HepG2 (cell line): ENCODE data around the gene S100A4. TPM values are rescaled to one million over a fixed set of nuclear protein-coding genes. Genes with fewer than 3 reads are reported as not detected.

ENCODE experiments used
- AFF4 ChIP-seq: sonication (generic); formaldehyde crosslinking; IDR thresholded peaks from 2 replicates; pipeline ENCODE4 v1.4.0; 2020; ENCODE audit warnings: missing genetic modification reagents
- CC2D1A ChIP-seq: sonication (generic); formaldehyde crosslinking; IDR thresholded peaks from 2 replicates; pipeline ENCODE4 v1.8.1; 2023; ENCODE audit warnings: mild to moderate bottlenecking, missing genetic modification reagents
- DR1 ChIP-seq: sonication (generic); formaldehyde crosslinking; IDR thresholded peaks from 2 replicates; pipeline ENCODE4 v1.8.0; 2021; ENCODE audit warnings: mild to moderate bottlenecking, missing genetic modification reagents, inconsistent platforms
- DZIP1 ChIP-seq: sonication (generic); formaldehyde crosslinking; IDR thresholded peaks from 2 replicates; pipeline ENCODE4 v1.5.0; 2020; ENCODE audit warnings: mild to moderate bottlenecking, missing genetic modification reagents
- EEA1 ChIP-seq: sonication (generic); formaldehyde crosslinking; IDR thresholded peaks from 2 replicates; pipeline ENCODE4 v1.5.1; 2020; ENCODE audit warnings: mild to moderate bottlenecking, missing genetic modification reagents, borderline replicate concordance
- KLF12 ChIP-seq: sonication (generic); formaldehyde crosslinking; IDR thresholded peaks from 2 replicates; pipeline ENCODE4 v1.4.0; 2020; ENCODE audit warnings: missing genetic modification reagents, borderline replicate concordance
- MIER3 ChIP-seq: IDR thresholded peaks from 2 replicates; pipeline ENCODE4 v1.6.1; 2016; ENCODE audit warnings: missing compliant biosample characterization, borderline replicate concordance
- MXD3 ChIP-seq: IDR thresholded peaks from 2 replicates; pipeline ENCODE4 v1.6.1; 2016; ENCODE audit warnings: mild to moderate bottlenecking, missing biosample characterization, missing genetic modification reagents
- MZF1 ChIP-seq: sonication (generic); formaldehyde crosslinking; IDR thresholded peaks from 2 replicates; pipeline ENCODE4 v1.8.1; 2023; ENCODE audit warnings: mild to moderate bottlenecking, missing genetic modification reagents, borderline replicate concordance
- PRPF4 ChIP-seq: fragments of 200-400 bp; formaldehyde crosslinking; IDR thresholded peaks from 2 replicates; pipeline ENCODE4 v1.6.1; 2016; ENCODE audit warnings: low read length, low read depth; ENCODE audit not compliant: poor library complexity, severe bottlenecking
- SOX6 ChIP-seq, 2 experiments: fragments of 450-650 bp in 1 of 2; sonication (generic) in 1 of 2; formaldehyde crosslinking in 1 of 2; IDR thresholded peaks; 2 replicates each; pipeline versions ENCODE4 v1.4.0 to v1.6.1; 2017 to 2020; ENCODE audit warnings: antibody characterized with exemption in 1 of 2, mild to moderate bottlenecking in 1 of 2, missing genetic modification reagents in 1 of 2
- ZBTB38 ChIP-seq: sonication (generic); formaldehyde crosslinking; IDR thresholded peaks from 2 replicates; pipeline ENCODE4 v1.5.1; 2020; ENCODE audit warnings: mild to moderate bottlenecking, missing genetic modification reagents
- ZBTB7A ChIP-seq: sonication (generic); formaldehyde crosslinking; IDR thresholded peaks from 2 replicates; pipeline ENCODE4 v1.8.0; 2022; ENCODE audit warnings: mild to moderate bottlenecking, missing genetic modification reagents
- ZIK1 ChIP-seq: sonication (generic); formaldehyde crosslinking; IDR thresholded peaks from 2 replicates; pipeline ENCODE4 v1.5.0; 2020; ENCODE audit warnings: mild to moderate bottlenecking, low read depth, missing genetic modification reagents, borderline replicate concordance
- ZNF207 ChIP-seq: fragments of 450-650 bp; IDR thresholded peaks from 2 replicates; pipeline ENCODE4 v1.6.1; 2016; ENCODE audit warnings: antibody characterized with exemption, borderline replicate concordance
- ZNF235 ChIP-seq: sonication (generic); formaldehyde crosslinking; IDR thresholded peaks from 2 replicates; pipeline ENCODE4 v1.8.1; 2023; ENCODE audit warnings: mild to moderate bottlenecking, missing genetic modification reagents, borderline replicate concordance
- ZNF780A ChIP-seq: sonication (generic); formaldehyde crosslinking; IDR thresholded peaks from 2 replicates; pipeline ENCODE4 v1.8.0; 2022; ENCODE audit warnings: mild to moderate bottlenecking, missing genetic modification reagents, moderate library complexity
- ZNF879 ChIP-seq: sonication (generic); formaldehyde crosslinking; IDR thresholded peaks from 2 replicates; pipeline ENCODE4 v1.8.1; 2023; ENCODE audit warnings: missing genetic modification reagents
- ZSCAN31 ChIP-seq: sonication (generic); formaldehyde crosslinking; IDR thresholded peaks from 2 replicates; pipeline ENCODE4 v1.5.0; 2020; ENCODE audit warnings: low read depth, mild to moderate bottlenecking, missing genetic modification reagents
- ZSCAN5A ChIP-seq: sonication (generic); formaldehyde crosslinking; IDR thresholded peaks from 2 replicates; pipeline ENCODE4 v1.8.0; 2022; ENCODE audit warnings: mild to moderate bottlenecking, missing genetic modification reagents, borderline replicate concordance
- polyA plus RNA-seq, 8 experiments: library from polyadenylated mRNA; depleted of rRNA in 3 of 8; stranded (reverse) in 7 of 8; unstranded in 1 of 8; fragments of >200 nt; fragmentation: Illumina TruSeq in 4 of 8; extraction: Trizol in 4 of 8; gene quantifications; 2 replicates each; pipeline versions ENCODE4 v1.2.1 to v1.2.3, GENCODE V29; 2011 to 2016; ENCODE audit warnings: low read depth in 4 of 8, missing spikeins in 1 of 8, mixed read lengths in 1 of 8; ENCODE audit not compliant: insufficient read depth in 1 of 8
- total RNA-seq, 5 experiments: library from RNA; depleted of rRNA; stranded (reverse); fragments of >200 nt; fragmentation: Illumina TruSeq; extraction: Trizol; gene quantifications; 2 replicates each; pipeline ENCODE4 v1.2.3, GENCODE V29; 2016; ENCODE audit warnings: low read depth in 1 of 5

The S100A4 gene
- total and polyA plus RNA-seq, 2 of the 13 experiments (the other 11 are each of a cell fraction or from before 2014, with no cell fraction given) = 12.9 to 20.2 TPM

DNA sequence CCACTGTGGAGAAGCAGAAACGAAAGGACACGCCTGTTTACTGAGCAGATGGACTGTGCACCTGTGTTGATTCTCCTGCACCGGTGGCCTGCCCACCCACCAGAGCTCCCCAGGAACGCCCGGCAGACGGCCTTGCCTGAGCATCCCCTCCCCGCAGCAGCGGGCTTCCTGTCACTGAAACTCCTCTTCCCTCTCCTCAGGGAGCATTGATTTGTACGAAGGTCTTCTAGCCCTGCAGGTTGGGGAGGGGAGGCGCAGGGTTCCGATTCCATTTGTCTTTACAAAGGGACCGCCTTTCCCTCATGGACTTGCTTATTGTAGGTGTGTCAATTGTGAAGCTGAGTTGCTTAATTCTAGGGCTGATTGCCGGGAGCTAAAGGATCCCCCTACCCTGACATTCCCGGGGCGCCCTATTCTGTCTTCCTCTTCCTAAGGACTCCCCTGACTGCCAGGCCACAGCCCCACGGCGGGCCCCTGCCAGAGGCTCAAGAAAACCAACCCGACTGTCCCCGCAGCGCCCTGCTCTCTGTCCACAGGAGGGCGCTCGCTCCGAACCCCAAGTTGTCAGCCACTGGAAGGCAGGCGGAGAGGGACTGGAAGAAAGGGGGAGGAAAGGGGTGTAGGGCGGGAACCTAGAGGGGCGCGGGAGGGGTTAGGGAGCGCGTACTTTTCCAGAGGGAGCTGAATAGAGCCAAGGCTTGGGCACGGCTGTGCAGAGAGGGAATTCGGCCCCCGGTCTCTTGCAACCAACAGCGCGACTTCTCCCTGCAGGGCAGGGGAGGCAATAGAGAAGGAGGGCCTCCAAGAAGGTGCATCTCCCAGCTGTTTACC lies 12.6 kb downstream of the S100A4 start (continued):
- no peak for TF ChIP-seq AFF4 (CRISPR knock-in tag)
- no peak for TF ChIP-seq ZSCAN31 (CRISPR knock-in tag)
- TF ChIP-seq ZIK1 (CRISPR knock-in tag) = no peak
- peak; percentile 88 for TF ChIP-seq KLF12 (CRISPR knock-in tag)
- TF ChIP-seq MXD3 = no peak
- TF ChIP-seq ZBTB7A = no peak
- TF ChIP-seq ZNF235 (CRISPR knock-in tag) = no peak
- TF ChIP-seq ZSCAN5A (CRISPR knock-in tag) = no peak
- no peak for TF ChIP-seq MZF1 (CRISPR knock-in tag)
- TF ChIP-seq EEA1 (CRISPR knock-in tag) = no peak
- no peak for TF ChIP-seq PRPF4
- no peak for TF ChIP-seq ZNF780A (CRISPR knock-in tag)
- no peak for TF ChIP-seq SOX6 (IDR thresholded peaks at IDR 0.05)
- no peak for TF ChIP-seq SOX6 (CRISPR knock-in tag; IDR thresholded peaks at IDR 0.05)
- no peak for TF ChIP-seq ZNF879 (CRISPR knock-in tag)
- TF ChIP-seq MIER3 (CRISPR knock-in tag) = no peak
- no peak for TF ChIP-seq ZNF207
- TF ChIP-seq ZBTB38 (CRISPR knock-in tag) = no peak
- no peak for TF ChIP-seq DZIP1 (CRISPR knock-in tag)
- TF ChIP-seq CC2D1A (CRISPR knock-in tag) = no peak
- TF ChIP-seq DR1 (CRISPR knock-in tag) = no peak
